ENCODE data around the gene IFT43. TPM values are rescaled to one million over a fixed set of nuclear protein-coding genes. Genes with fewer than 3 reads are reported as not detected.

Gene IFT43
- total RNA-seq, 1 experiment from 2014 or later, result 17.5 TPM

- H3K4me1 Mint-ChIP-seq, result peaks cover 22% of the 10 kb centered on the region
- CTCF ChIA-PET, result interaction anchor here (0.8 to 1.3 kb wide), 2 partner anchors 33 to 338 kb away, joined by 3 read pairs; no protein-coding TSS in a partner anchor
- POLR2A ChIA-PET, result no interaction called here
- no peak overlapping the region for H3K4me3 Mint-ChIP-seq
- H3K27me3 Mint-ChIP-seq (ENCODE audit: low read depth), result no peaks in the 10 kb centered on the region
- peaks cover 10% of the 10 kb centered on the region for H3K9me3 Mint-ChIP-seq
- ATAC-seq (no peak), DNase-seq (ENCODE audit: low spot score) (no peak)
- no peak overlapping the region for H3K27ac Mint-ChIP-seq
- TF ChIP-seq, protein P1, sequence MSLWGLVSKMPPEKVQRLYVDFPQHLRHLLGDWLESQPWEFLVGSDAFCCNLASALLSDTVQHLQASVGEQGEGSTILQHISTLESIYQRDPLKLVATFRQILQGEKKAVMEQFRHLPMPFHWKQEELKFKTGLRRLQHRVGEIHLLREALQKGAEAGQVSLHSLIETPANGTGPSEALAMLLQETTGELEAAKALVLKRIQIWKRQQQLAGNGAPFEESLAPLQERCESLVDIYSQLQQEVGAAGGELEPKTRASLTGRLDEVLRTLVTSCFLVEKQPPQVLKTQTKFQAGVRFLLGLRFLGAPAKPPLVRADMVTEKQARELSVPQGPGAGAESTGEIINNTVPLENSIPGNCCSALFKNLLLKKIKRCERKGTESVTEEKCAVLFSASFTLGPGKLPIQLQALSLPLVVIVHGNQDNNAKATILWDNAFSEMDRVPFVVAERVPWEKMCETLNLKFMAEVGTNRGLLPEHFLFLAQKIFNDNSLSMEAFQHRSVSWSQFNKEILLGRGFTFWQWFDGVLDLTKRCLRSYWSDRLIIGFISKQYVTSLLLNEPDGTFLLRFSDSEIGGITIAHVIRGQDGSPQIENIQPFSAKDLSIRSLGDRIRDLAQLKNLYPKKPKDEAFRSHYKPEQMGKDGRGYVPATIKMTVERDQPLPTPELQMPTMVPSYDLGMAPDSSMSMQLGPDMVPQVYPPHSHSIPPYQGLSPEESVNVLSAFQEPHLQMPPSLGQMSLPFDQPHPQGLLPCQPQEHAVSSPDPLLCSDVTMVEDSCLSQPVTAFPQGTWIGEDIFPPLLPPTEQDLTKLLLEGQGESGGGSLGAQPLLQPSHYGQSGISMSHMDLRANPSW (CRISPR knock-in tag; conservative IDR thresholded peaks at IDR 0.05; ENCODE audit: low read depth), result no peak
- TF ChIP-seq ZNF232 (CRISPR knock-in tag; IDR thresholded peaks at IDR 0.05) (no peak), IRF2 (CRISPR knock-in tag; IDR thresholded peaks at IDR 0.05; ENCODE audit: borderline replicate concordance, low read depth) (no peak), ZNF138 (CRISPR knock-in tag; conservative IDR thresholded peaks at IDR 0.05) (no peak), CREM (CRISPR knock-in tag; IDR thresholded peaks at IDR 0.05) (no peak), NR2C2 (CRISPR knock-in tag; IDR thresholded peaks at IDR 0.05) (no peak), E2F5 (CRISPR knock-in tag; IDR thresholded peaks at IDR 0.05) (no peak), NR3C1 (CRISPR knock-in tag; conservative IDR thresholded peaks at IDR 0.05; ENCODE audit: low read depth) (no peak), ERG (CRISPR knock-in tag; IDR thresholded peaks at IDR 0.05) (no peak), NFYB (CRISPR knock-in tag; conservative IDR thresholded peaks at IDR 0.05; ENCODE audit: low read depth) (no peak), EMX1 (CRISPR knock-in tag; IDR thresholded peaks at IDR 0.05) (no peak), HMGA2 (CRISPR knock-in tag; IDR thresholded peaks at IDR 0.05) (no peak), ZNF671 (CRISPR knock-in tag; IDR thresholded peaks at IDR 0.05) (no peak), ZNF219 (CRISPR knock-in tag; IDR thresholded peaks at IDR 0.05; ENCODE audit: borderline replicate concordance) (no peak)
- peaks cover 30% of the 10 kb centered on the region for H3K36me3 Mint-ChIP-seq
Measured at GRCh38 chr14:76015191-76015590, 29.6 kb downstream of the IFT43 start.

- ATAC-seq (no peak), DNase-seq (ENCODE audit: low spot score) (no peak)
- no peak overlapping the region for H3K4me3 Mint-ChIP-seq
- ChIA-PET CTCF (interaction anchor here (0.8 to 1.3 kb wide), 2 partner anchors 33 to 337 kb away, joined by 3 read pairs; no protein-coding TSS in a partner anchor), POLR2A (no interaction called here)
- H3K27me3 Mint-ChIP-seq (ENCODE audit: low read depth), result no peaks in the 10 kb centered on the region
- H3K9me3 Mint-ChIP-seq, result peaks cover 12% of the 10 kb centered on the region
- H3K27ac Mint-ChIP-seq, result no peak overlapping the region
- peaks cover 32% of the 10 kb centered on the region for H3K36me3 Mint-ChIP-seq
- TF ChIP-seq ZNF671 (CRISPR knock-in tag; IDR thresholded peaks at IDR 0.05) (no peak), RORB (CRISPR knock-in tag; IDR thresholded peaks at IDR 0.05) (no peak), FOXP1 (CRISPR knock-in tag; IDR thresholded peaks at IDR 0.05; ENCODE audit: borderline replicate concordance) (no peak), FOXK1 (CRISPR knock-in tag; IDR thresholded peaks at IDR 0.05) (no peak), GTF2I (CRISPR knock-in tag; conservative IDR thresholded peaks at IDR 0.05) (no peak), SMAD3 (CRISPR knock-in tag; IDR thresholded peaks at IDR 0.05; ENCODE audit: borderline replicate concordance) (no peak), FOXJ3 (CRISPR knock-in tag; IDR thresholded peaks at IDR 0.05; ENCODE audit: borderline replicate concordance) (no peak), JUN (CRISPR knock-in tag; IDR thresholded peaks at IDR 0.05) (no peak)
- TF ChIP-seq, protein P2, sequence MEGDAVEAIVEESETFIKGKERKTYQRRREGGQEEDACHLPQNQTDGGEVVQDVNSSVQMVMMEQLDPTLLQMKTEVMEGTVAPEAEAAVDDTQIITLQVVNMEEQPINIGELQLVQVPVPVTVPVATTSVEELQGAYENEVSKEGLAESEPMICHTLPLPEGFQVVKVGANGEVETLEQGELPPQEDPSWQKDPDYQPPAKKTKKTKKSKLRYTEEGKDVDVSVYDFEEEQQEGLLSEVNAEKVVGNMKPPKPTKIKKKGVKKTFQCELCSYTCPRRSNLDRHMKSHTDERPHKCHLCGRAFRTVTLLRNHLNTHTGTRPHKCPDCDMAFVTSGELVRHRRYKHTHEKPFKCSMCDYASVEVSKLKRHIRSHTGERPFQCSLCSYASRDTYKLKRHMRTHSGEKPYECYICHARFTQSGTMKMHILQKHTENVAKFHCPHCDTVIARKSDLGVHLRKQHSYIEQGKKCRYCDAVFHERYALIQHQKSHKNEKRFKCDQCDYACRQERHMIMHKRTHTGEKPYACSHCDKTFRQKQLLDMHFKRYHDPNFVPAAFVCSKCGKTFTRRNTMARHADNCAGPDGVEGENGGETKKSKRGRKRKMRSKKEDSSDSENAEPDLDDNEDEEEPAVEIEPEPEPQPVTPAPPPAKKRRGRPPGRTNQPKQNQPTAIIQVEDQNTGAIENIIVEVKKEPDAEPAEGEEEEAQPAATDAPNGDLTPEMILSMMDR (IDR thresholded peaks at IDR 0.05), result no peak
- TF ChIP-seq, protein P3, sequence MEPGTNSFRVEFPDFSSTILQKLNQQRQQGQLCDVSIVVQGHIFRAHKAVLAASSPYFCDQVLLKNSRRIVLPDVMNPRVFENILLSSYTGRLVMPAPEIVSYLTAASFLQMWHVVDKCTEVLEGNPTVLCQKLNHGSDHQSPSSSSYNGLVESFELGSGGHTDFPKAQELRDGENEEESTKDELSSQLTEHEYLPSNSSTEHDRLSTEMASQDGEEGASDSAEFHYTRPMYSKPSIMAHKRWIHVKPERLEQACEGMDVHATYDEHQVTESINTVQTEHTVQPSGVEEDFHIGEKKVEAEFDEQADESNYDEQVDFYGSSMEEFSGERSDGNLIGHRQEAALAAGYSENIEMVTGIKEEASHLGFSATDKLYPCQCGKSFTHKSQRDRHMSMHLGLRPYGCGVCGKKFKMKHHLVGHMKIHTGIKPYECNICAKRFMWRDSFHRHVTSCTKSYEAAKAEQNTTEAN (CRISPR knock-in tag; IDR thresholded peaks at IDR 0.05), result no peak
- TF ChIP-seq, protein P4, sequence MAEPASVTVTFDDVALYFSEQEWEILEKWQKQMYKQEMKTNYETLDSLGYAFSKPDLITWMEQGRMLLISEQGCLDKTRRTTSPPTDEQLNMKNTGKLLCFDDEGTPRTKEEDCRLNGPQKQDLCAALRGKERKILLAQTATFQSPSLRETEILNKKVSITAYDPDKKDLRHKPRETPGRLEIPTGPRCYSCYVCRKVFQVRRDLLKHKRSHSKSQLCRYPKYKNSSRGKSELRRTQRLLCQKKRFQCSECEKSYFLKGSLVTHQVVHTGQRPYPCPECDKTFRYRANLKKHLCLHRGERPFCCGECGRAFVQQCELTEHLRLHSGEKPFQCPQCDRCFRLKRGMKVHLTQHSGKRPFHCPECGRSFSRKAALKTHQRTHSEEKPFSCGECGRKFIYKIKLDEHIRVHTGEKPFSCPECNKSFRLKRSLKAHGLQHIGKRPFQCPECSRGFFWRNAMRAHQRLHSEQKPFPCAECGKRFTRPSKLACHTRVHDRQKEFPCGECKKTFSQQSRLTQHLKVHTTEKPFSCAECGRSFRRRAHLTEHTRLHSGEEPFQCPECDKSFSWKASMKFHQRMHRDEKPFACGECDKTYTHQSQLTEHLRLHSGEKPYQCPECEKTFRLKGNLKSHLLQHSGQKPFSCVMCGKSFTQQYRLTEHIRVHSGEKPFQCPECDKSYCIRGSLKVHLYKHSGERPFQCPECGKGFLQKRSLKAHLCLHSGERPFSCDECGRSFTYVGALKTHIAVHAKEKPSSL (CRISPR knock-in tag; conservative IDR thresholded peaks at IDR 0.05), result no peak
- peaks cover 22% of the 10 kb centered on the region for H3K4me1 Mint-ChIP-seq
Measured at GRCh38 chr14:76015668-76016067, 30.1 kb downstream of the IFT43 start.
